Activated CD4-positive, alpha-beta T cell treated with anti-CD3 and anti-CD28 coated beads, Interleukin-2, amount 10 ng/mL, durations not matched to agents 7 days and 5 days (primary cell): ENCODE measurements around the gene SH3TC1. TPM values are rescaled to one million over a fixed set of nuclear protein-coding genes. Genes with fewer than 3 reads are reported as not detected.

Source experiments
- CTCF ChIA-PET: fragments of 350-600 bp; sonication (Branson Sonifier 250); formaldehyde crosslinking; loops from one replicate; lab custom pipeline; 2021; ENCODE audit warnings: antibody characterized with exemption; lab: Charles Lee
- POLR2A ChIA-PET: fragments of 350-600 bp; sonication (Branson Sonifier 250); formaldehyde crosslinking; loops from one replicate; lab custom pipeline; 2021; ENCODE audit warnings: antibody characterized with exemption; lab: Charles Lee
- DNase-seq: peaks from one replicate; pipeline ENCODE4 v3.0.0-alpha.2; 2020
- H3K27ac Mint-ChIP-seq: one replicate; pipeline ENCODE4 v1.8.0; 2021; ENCODE audit warnings: mild to moderate bottlenecking, moderate library complexity, mixed read lengths
- H3K27me3 Mint-ChIP-seq: one replicate; pipeline ENCODE4 v1.8.0; 2021; ENCODE audit warnings: mixed read lengths
- H3K36me3 Mint-ChIP-seq: one replicate; pipeline ENCODE4 v1.8.0; 2021; ENCODE audit warnings: low read depth, mixed read lengths
- H3K4me1 Mint-ChIP-seq: one replicate; pipeline ENCODE4 v1.8.0; 2021; ENCODE audit warnings: mixed read lengths
- H3K4me3 Mint-ChIP-seq: one replicate; pipeline ENCODE4 v1.8.0; 2021; ENCODE audit warnings: mild to moderate bottlenecking, moderate library complexity, mixed read lengths
- H3K9me3 Mint-ChIP-seq: one replicate; pipeline ENCODE4 v1.8.0; 2021; ENCODE audit warnings: mixed read lengths
- total RNA-seq, 2 experiments: library from RNA; stranded (reverse); gene quantifications; one replicate each; pipeline ENCODE4 v1.2.3, GENCODE V29; 2021

SH3TC1 gene
- total RNA-seq: 10 to 100 TPM in 1 of 2 experiments, 1 to 10 TPM in 1; 8.2 to 10.8 TPM

DNA sequence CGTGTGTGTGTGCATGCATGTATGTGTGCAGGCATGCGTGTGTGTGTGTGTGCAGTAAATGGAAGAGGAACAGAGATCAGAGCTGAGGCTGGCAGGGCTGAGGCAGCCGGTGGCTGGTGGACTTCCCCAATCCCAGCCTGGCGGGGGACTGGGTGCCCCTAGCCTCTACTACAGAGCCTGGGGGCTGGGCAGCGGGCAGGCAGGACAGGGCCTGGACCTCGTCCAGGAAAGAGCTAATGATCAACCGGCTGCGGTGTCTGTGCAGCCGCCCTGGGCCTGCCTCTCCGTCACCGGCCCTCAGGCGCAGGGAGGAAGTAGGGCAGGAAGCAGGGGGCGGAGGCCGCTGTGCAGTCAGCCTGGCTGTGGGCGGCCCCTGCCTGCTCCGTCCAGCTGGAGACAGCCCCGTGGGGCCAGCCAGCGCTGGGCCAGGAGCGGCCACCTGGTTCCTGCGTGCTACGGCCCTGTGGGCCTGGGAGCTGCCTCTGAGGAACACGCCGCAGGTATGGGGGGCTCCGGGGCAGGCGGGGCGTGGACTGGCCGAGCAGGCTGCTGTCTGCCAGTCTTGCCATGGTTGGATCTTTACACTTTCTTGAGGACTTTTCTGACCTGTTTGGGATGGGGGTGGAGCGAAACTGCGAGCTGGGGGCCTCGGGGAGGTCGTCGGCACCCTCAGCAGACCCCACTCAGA lies at the start of gene SH3TC1:
Gene SH3TC1, plus strand, starts transcription at position 385 of the 688 bp plus-strand sequence. CDS start 5,905 bp downstream, outside the sequence.
- Mint-ChIP-seq H3K27ac (peak within 1 kb of the TSS; percentile 88), H3K4me3 (peak within 1 kb of the TSS; percentile 77), H3K9me3 (no peaks in the 10 kb centered on the region), H3K36me3 (no peaks in the 10 kb centered on the region), H3K4me1 (peaks cover 39% of the 10 kb centered on the region), H3K27me3 (no peaks in the 10 kb centered on the region)
- CTCF ChIA-PET: interaction anchor here (0.6 to 1.8 kb wide), 6 partner anchors 22 to 1539 kb away, joined by 3 to 5 read pairs (median 4); no protein-coding TSS in a partner anchor
- POLR2A ChIA-PET: no interaction called here
- peak; percentile 67 for DNase-seq

DNA sequence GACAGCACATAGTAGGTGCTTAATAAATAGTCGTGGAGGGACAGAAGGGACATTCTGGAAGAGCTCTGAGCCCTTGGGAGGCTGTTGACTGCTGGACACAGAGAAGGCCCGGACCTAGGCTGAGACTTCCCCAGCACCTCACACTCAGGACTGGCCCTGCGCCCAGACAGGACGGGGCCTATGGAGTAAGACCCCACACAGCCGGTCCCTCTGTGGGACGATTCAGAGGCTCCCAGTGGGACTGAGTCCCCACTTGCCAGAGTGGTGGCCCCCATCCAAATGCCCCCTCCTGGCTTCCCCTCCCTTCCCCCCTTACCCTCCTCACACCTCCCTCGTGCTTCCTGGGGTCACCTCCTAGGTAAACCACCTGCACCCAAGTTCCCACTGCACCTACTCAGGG lies 49.4 kb upstream of the SH3TC1 start:
- no peaks in the 10 kb centered on the region for H3K4me1 Mint-ChIP-seq
- H3K27me3 Mint-ChIP-seq: peaks cover 3% of the 10 kb centered on the region
- H3K27ac Mint-ChIP-seq: no peak overlapping the region
- ChIA-PET POLR2A (no interaction called here), CTCF (no interaction called here)
- no peak overlapping the region for H3K4me3 Mint-ChIP-seq
- H3K36me3 Mint-ChIP-seq: no peaks in the 10 kb centered on the region
- no peaks in the 10 kb centered on the region for H3K9me3 Mint-ChIP-seq
- DNase-seq: no peak

DNA sequence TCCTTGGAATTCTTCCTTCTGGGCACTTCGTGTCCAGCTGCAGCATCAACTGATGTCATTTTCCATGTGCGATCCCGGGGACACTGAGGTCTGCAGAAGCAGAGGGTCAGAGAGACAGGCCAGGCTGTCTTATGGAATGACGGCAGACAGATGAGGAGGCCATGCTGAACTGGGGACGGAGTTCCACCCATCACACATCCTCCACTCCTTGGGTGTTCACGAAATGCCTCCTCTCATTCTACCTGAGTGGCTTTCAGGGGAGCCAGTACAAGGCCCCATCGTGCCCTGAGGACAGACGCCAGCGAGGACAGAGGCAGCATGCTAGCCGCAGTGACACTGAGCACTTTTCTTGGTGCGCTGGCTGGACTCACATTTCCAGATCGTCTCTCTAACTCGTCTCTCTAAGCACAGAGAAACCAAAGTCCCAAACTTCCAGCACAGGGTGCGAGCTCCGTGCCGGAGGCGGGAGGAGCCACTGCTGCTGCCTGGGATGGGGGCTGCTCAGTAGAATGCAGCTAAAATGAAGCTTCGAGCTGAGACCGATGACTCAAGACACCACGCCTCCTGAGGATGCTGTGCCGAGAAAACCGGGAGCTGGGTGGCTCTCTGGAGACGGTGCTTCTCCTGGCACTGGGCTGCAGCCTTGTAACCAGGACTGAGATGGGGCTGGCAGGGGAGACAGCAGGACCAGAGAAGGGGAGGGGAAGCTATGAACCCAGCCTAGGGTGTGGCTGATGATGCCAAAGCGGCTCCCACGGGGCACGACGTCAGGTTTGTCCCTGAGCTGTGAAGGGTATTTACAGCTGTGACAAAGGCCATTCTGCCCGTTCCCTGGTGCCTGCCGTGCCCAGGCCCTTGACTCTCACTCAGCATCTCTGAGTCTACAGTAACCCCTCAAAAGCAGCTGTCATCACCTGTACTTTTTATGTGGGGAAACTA lies 48.7 kb upstream of the SH3TC1 start:
- H3K27ac Mint-ChIP-seq: peak overlapping the region; percentile 60

DNA sequence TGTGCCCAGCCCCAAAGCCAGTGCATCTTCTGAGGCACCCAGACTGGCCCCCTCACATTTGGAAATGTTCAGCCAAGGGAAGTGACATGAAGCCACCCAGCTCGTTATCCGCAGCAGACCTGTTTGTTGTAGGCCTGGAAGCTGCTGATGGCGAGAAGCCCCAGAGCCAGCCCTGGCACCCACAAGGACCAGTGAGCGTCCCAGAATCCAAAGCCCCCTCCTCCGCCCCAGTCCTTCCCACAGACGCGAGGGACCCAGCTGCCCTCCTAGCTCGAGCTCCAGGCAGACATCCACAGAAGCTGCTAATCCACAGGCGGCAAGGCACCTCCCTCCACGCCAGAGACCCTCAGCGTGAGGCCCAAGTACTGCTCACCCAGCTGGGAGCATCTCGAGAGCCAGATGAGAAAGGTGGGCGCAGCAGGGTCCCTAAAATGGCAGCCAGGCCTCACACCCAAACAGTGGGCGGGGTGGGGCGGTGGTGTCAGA lies 47.9 kb upstream of the SH3TC1 start:
- Mint-ChIP-seq H3K9me3 (no peaks in the 10 kb centered on the region), H3K4me3 (no peak overlapping the region), H3K27me3 (no peaks in the 10 kb centered on the region), H3K36me3 (no peaks in the 10 kb centered on the region), H3K4me1 (no peaks in the 10 kb centered on the region), H3K27ac (no peak overlapping the region)
- ChIA-PET CTCF (no interaction called here), POLR2A (no interaction called here)
- DNase-seq: no peak

More for the DNA sequence above, 48.7 kb upstream of the SH3TC1 start:
- no peaks in the 10 kb centered on the region for H3K36me3 Mint-ChIP-seq
- no peak for DNase-seq
- H3K9me3 Mint-ChIP-seq: no peaks in the 10 kb centered on the region
- CTCF ChIA-PET: no interaction called here
- H3K4me3 Mint-ChIP-seq: no peak overlapping the region
- H3K27me3 Mint-ChIP-seq: peaks cover 3% of the 10 kb centered on the region
- POLR2A ChIA-PET: no interaction called here
- H3K4me1 Mint-ChIP-seq: no peaks in the 10 kb centered on the region

DNA sequence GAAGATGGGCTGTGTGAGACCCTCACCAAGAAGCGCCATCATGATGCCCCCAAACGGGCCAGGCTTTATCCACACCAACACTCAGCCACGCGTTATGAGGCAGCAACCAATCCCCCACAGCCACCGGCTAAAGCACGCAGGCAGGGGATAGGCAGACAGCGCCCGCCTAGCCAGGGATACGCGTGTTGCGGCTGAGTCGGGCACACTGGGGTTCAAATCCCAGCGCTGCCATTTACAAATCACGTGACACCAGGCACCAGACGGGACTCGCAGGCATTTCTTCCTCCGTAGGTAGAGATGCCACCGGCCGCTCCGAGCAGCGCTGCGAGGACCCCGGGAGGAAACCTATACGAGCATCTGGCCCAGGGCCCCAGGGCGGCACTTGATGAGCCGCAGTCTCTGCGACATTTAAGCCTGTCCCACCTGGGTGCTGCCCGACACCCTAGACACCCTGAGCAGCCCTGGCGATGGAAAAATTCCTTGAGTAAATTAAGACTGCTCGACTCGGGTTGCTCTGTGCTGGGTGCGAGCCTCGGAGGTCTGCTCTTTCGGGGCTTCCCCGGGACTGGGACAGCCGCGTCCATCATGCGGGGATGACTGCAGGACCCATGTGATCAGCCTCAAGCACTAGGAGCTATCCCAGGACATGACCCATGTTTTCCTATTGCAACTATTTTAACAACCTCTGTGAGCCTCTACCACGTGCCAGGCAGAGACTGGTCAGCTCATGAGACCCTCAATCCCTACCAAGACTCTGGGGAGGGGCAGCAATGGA lies 46.8 kb upstream of the SH3TC1 start:
- no peaks in the 10 kb centered on the region for H3K9me3 Mint-ChIP-seq
- no peak overlapping the region for H3K27ac Mint-ChIP-seq
- ChIA-PET POLR2A (no interaction called here), CTCF (interaction anchor here (1.5 kb wide), 1 partner anchor 276 kb away, joined by 3 read pairs; no protein-coding TSS in a partner anchor)
- no peak overlapping the region for H3K4me3 Mint-ChIP-seq
- H3K36me3 Mint-ChIP-seq: no peaks in the 10 kb centered on the region
- H3K4me1 Mint-ChIP-seq: no peaks in the 10 kb centered on the region
- no peak for DNase-seq
- peaks cover 4% of the 10 kb centered on the region for H3K27me3 Mint-ChIP-seq

DNA sequence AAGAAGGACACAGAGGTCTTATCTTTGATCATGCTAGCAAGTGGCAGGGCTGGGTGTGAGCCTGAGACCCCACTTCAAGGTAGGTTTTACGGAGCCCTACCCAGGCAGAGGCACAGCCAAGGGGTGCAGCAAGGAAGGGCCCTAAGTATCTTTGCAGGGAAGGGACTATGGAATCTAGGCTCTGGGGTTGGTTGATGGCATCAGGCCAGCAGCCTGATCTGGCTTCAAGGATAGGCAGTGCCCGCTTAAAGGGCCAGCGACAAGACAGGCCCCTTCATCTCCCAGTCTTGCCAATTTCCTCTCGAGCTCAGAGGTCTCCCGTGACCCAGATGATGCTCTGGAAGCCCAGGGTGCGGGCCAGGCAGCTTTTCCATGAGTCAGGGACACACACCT lies 46.2 kb upstream of the SH3TC1 start:
- CTCF ChIA-PET: interaction anchor here (1.5 kb wide), 1 partner anchor 276 kb away, joined by 3 read pairs; no protein-coding TSS in a partner anchor
- Mint-ChIP-seq H3K36me3 (no peaks in the 10 kb centered on the region), H3K4me1 (no peaks in the 10 kb centered on the region), H3K27me3 (peaks cover 9% of the 10 kb centered on the region), H3K9me3 (no peaks in the 10 kb centered on the region), H3K4me3 (no peak overlapping the region), H3K27ac (no peak overlapping the region)
- no peak for DNase-seq
- POLR2A ChIA-PET: no interaction called here

DNA sequence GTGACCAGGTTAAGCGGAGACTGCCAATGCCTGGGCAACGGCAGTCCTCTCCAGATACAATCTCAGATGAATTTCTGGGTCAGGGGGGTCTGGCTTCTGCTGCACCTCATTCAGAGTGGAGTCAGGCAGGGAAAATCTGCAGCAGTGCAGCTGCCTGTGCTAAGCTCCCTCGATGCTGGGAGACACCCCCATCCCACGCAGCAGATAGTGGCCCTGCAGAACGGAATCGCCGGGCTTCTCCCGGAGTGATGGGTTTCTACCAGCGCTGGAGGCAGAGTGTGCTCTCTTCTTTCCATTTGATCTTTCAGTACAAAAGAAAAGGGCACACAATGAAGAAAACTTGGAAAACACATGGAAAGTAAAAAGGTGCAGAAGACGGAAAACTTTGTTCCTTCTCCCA lies 45.6 kb upstream of the SH3TC1 start:
- DNase-seq: no peak
- Mint-ChIP-seq H3K36me3 (no peaks in the 10 kb centered on the region), H3K9me3 (no peaks in the 10 kb centered on the region), H3K4me1 (no peaks in the 10 kb centered on the region), H3K4me3 (no peak overlapping the region), H3K27ac (no peak overlapping the region), H3K27me3 (peaks cover 9% of the 10 kb centered on the region)
- POLR2A ChIA-PET: no interaction called here
- CTCF ChIA-PET: interaction anchor here (1.5 kb wide), 1 partner anchor 275 kb away, joined by 3 read pairs; no protein-coding TSS in a partner anchor

DNA sequence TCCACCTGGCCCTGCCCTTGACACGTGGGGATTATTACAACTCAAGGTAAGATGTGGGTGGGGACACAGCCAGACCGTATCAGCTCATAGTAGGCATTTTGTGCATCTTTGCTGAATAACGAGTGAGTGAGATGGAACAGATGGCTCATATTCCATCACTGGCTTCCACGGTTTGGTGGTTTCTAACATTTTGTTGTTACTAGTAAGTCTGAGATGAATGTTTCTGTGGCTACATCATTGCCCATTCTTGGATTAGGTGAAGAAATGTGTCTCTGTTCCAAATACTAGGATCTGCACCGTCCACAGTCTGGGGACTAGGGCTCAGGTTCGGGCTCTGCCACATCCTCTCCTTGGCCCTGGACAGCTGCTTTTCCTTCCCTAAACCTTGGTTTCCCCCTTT lies 44.0 kb upstream of the SH3TC1 start:
- H3K9me3 Mint-ChIP-seq: no peaks in the 10 kb centered on the region
- peaks cover 3% of the 10 kb centered on the region for H3K36me3 Mint-ChIP-seq
- ChIA-PET CTCF (no interaction called here), POLR2A (no interaction called here)
- peaks cover 10% of the 10 kb centered on the region for H3K4me1 Mint-ChIP-seq
- no peak overlapping the region for H3K27ac Mint-ChIP-seq
- peaks cover 15% of the 10 kb centered on the region for H3K27me3 Mint-ChIP-seq
- DNase-seq: no peak
- H3K4me3 Mint-ChIP-seq: no peak overlapping the region

DNA sequence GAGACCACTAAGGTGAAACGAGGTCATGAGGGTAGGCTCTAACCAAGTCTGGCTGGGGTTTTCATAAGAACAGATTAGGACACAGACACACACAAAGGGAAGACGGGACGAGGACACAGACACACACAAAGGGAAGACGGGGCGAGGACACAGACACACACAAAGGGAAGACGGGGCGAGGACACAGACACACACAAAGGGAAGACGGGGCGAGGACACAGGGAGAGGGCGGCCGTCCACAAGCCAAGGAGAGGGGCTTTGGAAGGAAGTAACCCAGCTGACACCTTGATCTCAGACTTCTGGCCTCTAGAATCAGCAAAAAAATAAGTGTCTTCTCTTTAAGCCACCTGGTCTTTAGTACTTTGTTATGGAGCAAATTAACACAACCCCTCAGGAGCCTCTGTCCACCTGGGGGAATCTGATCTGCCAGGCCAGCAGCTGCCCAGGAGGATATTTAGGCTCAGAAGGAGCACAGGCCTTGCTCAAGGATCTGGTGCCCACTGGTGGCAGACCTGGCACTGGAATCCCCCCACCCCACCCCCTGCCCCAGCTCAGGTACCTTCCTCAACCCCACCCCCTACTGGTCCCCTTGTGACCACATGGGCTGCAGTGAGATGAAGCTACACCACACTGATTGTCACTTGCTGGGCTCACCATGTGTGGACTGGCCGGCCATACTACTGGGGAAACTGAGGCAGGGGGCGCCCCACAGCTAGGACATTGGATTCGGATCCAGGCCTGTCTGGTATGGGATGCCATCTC lies 43.2 kb upstream of the SH3TC1 start:
- H3K36me3 Mint-ChIP-seq: peaks cover 3% of the 10 kb centered on the region
- peaks cover 15% of the 10 kb centered on the region for H3K27me3 Mint-ChIP-seq
- no peak overlapping the region for H3K4me3 Mint-ChIP-seq
- H3K4me1 Mint-ChIP-seq: peaks cover 11% of the 10 kb centered on the region
- H3K27ac Mint-ChIP-seq: no peak overlapping the region
- CTCF ChIA-PET: interaction anchor here (1.2 kb wide), 1 partner anchor 15 kb away, joined by 3 read pairs; no protein-coding TSS in a partner anchor
- no peak for DNase-seq
- no peaks in the 10 kb centered on the region for H3K9me3 Mint-ChIP-seq
- POLR2A ChIA-PET: no interaction called here

DNA sequence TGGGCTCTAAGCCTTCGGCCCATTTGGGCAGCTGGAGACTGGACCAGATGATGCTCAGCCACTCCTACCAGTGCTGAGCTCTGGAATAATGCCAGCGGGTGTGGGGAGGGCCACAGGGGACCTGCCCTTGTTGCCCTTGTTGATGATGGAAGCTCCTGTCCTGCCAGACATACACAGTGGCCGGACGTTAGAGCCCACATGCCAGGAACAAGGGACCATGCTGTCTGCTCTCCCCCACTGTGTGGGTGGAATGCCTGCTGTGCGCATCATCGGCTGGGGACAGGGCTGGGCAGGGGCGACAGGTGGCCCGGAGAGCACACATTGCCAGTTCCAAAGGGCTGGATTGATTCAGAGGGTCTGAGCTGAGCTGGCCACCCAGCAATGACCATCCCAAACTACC lies 42.5 kb upstream of the SH3TC1 start:
- H3K27me3 Mint-ChIP-seq: peaks cover 15% of the 10 kb centered on the region
- DNase-seq: no peak
- peaks cover 3% of the 10 kb centered on the region for H3K36me3 Mint-ChIP-seq
- no peaks in the 10 kb centered on the region for H3K9me3 Mint-ChIP-seq
- no peak overlapping the region for H3K4me3 Mint-ChIP-seq
- POLR2A ChIA-PET: no interaction called here
- H3K27ac Mint-ChIP-seq: no peak overlapping the region
- CTCF ChIA-PET: interaction anchor here (1.2 kb wide), 1 partner anchor 16 kb away, joined by 3 read pairs; no protein-coding TSS in a partner anchor
- H3K4me1 Mint-ChIP-seq: peaks cover 11% of the 10 kb centered on the region

DNA sequence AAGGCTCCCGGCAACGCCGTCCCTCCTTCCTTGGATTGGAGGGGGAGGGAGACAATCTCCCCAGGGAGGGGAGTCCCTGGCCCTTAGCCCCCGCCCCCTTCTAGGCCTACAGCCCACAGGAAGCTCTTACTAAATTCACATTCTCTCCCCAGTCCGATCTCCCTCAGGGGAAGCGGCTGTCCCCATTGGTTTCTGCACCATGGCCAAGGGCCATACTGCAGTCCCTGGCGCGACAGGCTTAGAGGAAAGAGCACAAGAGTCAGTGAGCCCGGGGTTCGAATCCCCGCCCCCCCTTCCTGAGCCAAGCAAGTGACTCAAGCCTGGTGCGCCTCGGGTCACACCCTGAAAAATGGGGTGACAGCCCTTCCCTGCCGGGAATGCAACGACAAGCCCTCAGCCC lies 41.6 kb upstream of the SH3TC1 start:
- Mint-ChIP-seq H3K36me3 (peaks cover 3% of the 10 kb centered on the region), H3K27ac (no peak overlapping the region), H3K4me3 (peak overlapping the region; percentile 30), H3K27me3 (peaks cover 15% of the 10 kb centered on the region), H3K9me3 (no peaks in the 10 kb centered on the region), H3K4me1 (peaks cover 11% of the 10 kb centered on the region)
- no peak for DNase-seq
- ChIA-PET POLR2A (no interaction called here), CTCF (no interaction called here)
